ENCODE data around the gene G2E3.

The G2E3 gene

GRCh38 chr14:30558675-30559555, at the start of gene G2E3:
G2E3 (plus strand) TSS chr14:30559158; CDS start chr14:30581080, 21,922 bp downstream.
- Mint-ChIP-seq H3K4me3 (peak within 1 kb of the TSS; percentile 96), H3K36me3 (ENCODE audit: insufficient read depth) (peaks cover 5% of the 10 kb centered on the region), H3K27ac (ENCODE audit: low read depth) (peak within 1 kb of the TSS; percentile 96), H3K27me3 (no peaks in the 10 kb centered on the region), H3K4me1 (peaks cover 26% of the 10 kb centered on the region), H3K9me3 (no peaks in the 10 kb centered on the region)
- DNase-seq (ENCODE audit: low spot score in 2 of 2) (peak; percentile 69 to 74), ATAC-seq (replicated peaks; ENCODE audit: extremely low read depth, poor library complexity, severe bottlenecking) (peak; percentile 98)

GRCh38 chr14:30517737-30518136, 41.2 kb upstream of the G2E3 start:
- no peak for DNase-seq (ENCODE audit: low spot score in 2 of 2)
- Mint-ChIP-seq H3K27ac (ENCODE audit: low read depth) (no peak overlapping the region), H3K4me1 (peaks cover 7% of the 10 kb centered on the region)

GRCh38 chr14:30518867-30519560, 39.9 kb upstream of the G2E3 start:
- Mint-ChIP-seq H3K4me1 (peaks cover 7% of the 10 kb centered on the region), H3K27me3 (peaks cover 18% of the 10 kb centered on the region), H3K27ac (ENCODE audit: low read depth) (no peak overlapping the region), H3K9me3 (no peaks in the 10 kb centered on the region), H3K4me3 (no peak overlapping the region), H3K36me3 (ENCODE audit: insufficient read depth) (no peaks in the 10 kb centered on the region)
- DNase-seq (ENCODE audit: low spot score in 2 of 2) (no peak), ATAC-seq (replicated peaks; ENCODE audit: extremely low read depth, poor library complexity, severe bottlenecking) (no peak)

More at GRCh38 chr14:30517737-30518136, 41.2 kb upstream of the G2E3 start:
- Mint-ChIP-seq H3K4me3 (no peak overlapping the region), H3K27me3 (peaks cover 28% of the 10 kb centered on the region), H3K36me3 (ENCODE audit: insufficient read depth) (no peaks in the 10 kb centered on the region), H3K9me3 (no peaks in the 10 kb centered on the region)
- ATAC-seq (replicated peaks; ENCODE audit: extremely low read depth, poor library complexity, severe bottlenecking) = no peak

- Mint-ChIP-seq H3K27ac (ENCODE audit: low read depth) (no peak overlapping the region), H3K9me3 (no peaks in the 10 kb centered on the region), H3K36me3 (ENCODE audit: insufficient read depth) (no peaks in the 10 kb centered on the region), H3K27me3 (peaks cover 14% of the 10 kb centered on the region), H3K4me3 (no peak overlapping the region), H3K4me1 (peaks cover 7% of the 10 kb centered on the region)
- DNase-seq (ENCODE audit: low spot score in 2 of 2) = no peak
- no peak for ATAC-seq (replicated peaks; ENCODE audit: extremely low read depth, poor library complexity, severe bottlenecking)
Measured at GRCh38 chr14:30519961-30520360, 39.0 kb upstream of the G2E3 start.

- Mint-ChIP-seq H3K36me3 (ENCODE audit: insufficient read depth) (no peaks in the 10 kb centered on the region), H3K4me3 (no peak overlapping the region), H3K27me3 (peaks cover 11% of the 10 kb centered on the region), H3K9me3 (no peaks in the 10 kb centered on the region), H3K4me1 (peaks cover 7% of the 10 kb centered on the region), H3K27ac (ENCODE audit: low read depth) (no peak overlapping the region)
- DNase-seq (ENCODE audit: low spot score in 2 of 2) (no peak), ATAC-seq (replicated peaks; ENCODE audit: extremely low read depth, poor library complexity, severe bottlenecking) (no peak)
Measured at GRCh38 chr14:30520536-30520935, 38.4 kb upstream of the G2E3 start.

GRCh38 chr14:30521899-30522736, 36.8 kb upstream of the G2E3 start:
- H3K27ac Mint-ChIP-seq (ENCODE audit: low read depth) = no peak overlapping the region
- no peaks in the 10 kb centered on the region for H3K36me3 Mint-ChIP-seq (ENCODE audit: insufficient read depth)
- DNase-seq (ENCODE audit: low spot score in 2 of 2) (no peak), ATAC-seq (replicated peaks; ENCODE audit: extremely low read depth, poor library complexity, severe bottlenecking) (no peak)
- no peaks in the 10 kb centered on the region for H3K27me3 Mint-ChIP-seq
- H3K4me1 Mint-ChIP-seq = peaks cover 7% of the 10 kb centered on the region
- H3K4me3 Mint-ChIP-seq = no peak overlapping the region
- H3K9me3 Mint-ChIP-seq = no peaks in the 10 kb centered on the region

GRCh38 chr14:30525833-30526232, 33.1 kb upstream of the G2E3 start:
- Mint-ChIP-seq H3K9me3 (no peaks in the 10 kb centered on the region), H3K4me1 (peaks cover 7% of the 10 kb centered on the region), H3K27me3 (peaks cover 2% of the 10 kb centered on the region), H3K27ac (ENCODE audit: low read depth) (no peak overlapping the region), H3K4me3 (no peak overlapping the region), H3K36me3 (ENCODE audit: insufficient read depth) (no peaks in the 10 kb centered on the region)
- DNase-seq (ENCODE audit: low spot score in 2 of 2) = no peak
- ATAC-seq (replicated peaks; ENCODE audit: extremely low read depth, poor library complexity, severe bottlenecking) = no peak

- Mint-ChIP-seq H3K9me3 (no peaks in the 10 kb centered on the region), H3K4me1 (peaks cover 4% of the 10 kb centered on the region), H3K27me3 (peaks cover 10% of the 10 kb centered on the region), H3K4me3 (no peak overlapping the region), H3K27ac (ENCODE audit: low read depth) (no peak overlapping the region), H3K36me3 (ENCODE audit: insufficient read depth) (no peaks in the 10 kb centered on the region)
- no peak for ATAC-seq (replicated peaks; ENCODE audit: extremely low read depth, poor library complexity, severe bottlenecking)
- no peak for DNase-seq (ENCODE audit: low spot score in 2 of 2)
Measured at GRCh38 chr14:30527196-30527595, 31.8 kb upstream of the G2E3 start.

- no peaks in the 10 kb centered on the region for H3K9me3 Mint-ChIP-seq
- H3K4me1 Mint-ChIP-seq = no peaks in the 10 kb centered on the region
- ATAC-seq (replicated peaks; ENCODE audit: extremely low read depth, poor library complexity, severe bottlenecking) (no peak), DNase-seq (ENCODE audit: low spot score in 2 of 2) (no peak)
- no peak overlapping the region for H3K27ac Mint-ChIP-seq (ENCODE audit: low read depth)
- no peaks in the 10 kb centered on the region for H3K36me3 Mint-ChIP-seq (ENCODE audit: insufficient read depth)
- H3K27me3 Mint-ChIP-seq = peaks cover 10% of the 10 kb centered on the region
- no peak overlapping the region for H3K4me3 Mint-ChIP-seq
Measured at GRCh38 chr14:30528119-30528518, 30.8 kb upstream of the G2E3 start.

GRCh38 chr14:30528778-30529642, 29.9 kb upstream of the G2E3 start:
- Mint-ChIP-seq H3K4me3 (no peak overlapping the region), H3K9me3 (no peaks in the 10 kb centered on the region), H3K27me3 (peaks cover 10% of the 10 kb centered on the region), H3K36me3 (ENCODE audit: insufficient read depth) (no peaks in the 10 kb centered on the region), H3K4me1 (no peaks in the 10 kb centered on the region), H3K27ac (ENCODE audit: low read depth) (no peak overlapping the region)
- DNase-seq (ENCODE audit: low spot score in 2 of 2) = no peak
- ATAC-seq (replicated peaks; ENCODE audit: extremely low read depth, poor library complexity, severe bottlenecking) = no peak

GRCh38 chr14:30532264-30532663, 26.7 kb upstream of the G2E3 start:
- H3K27me3 Mint-ChIP-seq = peaks cover 34% of the 10 kb centered on the region
- ATAC-seq (replicated peaks; ENCODE audit: extremely low read depth, poor library complexity, severe bottlenecking) = no peak
- H3K36me3 Mint-ChIP-seq (ENCODE audit: insufficient read depth) = no peaks in the 10 kb centered on the region
- DNase-seq (ENCODE audit: low spot score in 2 of 2) = no peak
- no peaks in the 10 kb centered on the region for H3K9me3 Mint-ChIP-seq
- no peaks in the 10 kb centered on the region for H3K4me1 Mint-ChIP-seq
- H3K4me3 Mint-ChIP-seq = no peak overlapping the region
- no peak overlapping the region for H3K27ac Mint-ChIP-seq (ENCODE audit: low read depth)

- H3K9me3 Mint-ChIP-seq = no peaks in the 10 kb centered on the region
- H3K4me3 Mint-ChIP-seq = no peak overlapping the region
- H3K4me1 Mint-ChIP-seq = no peaks in the 10 kb centered on the region
- H3K27me3 Mint-ChIP-seq = peaks cover 42% of the 10 kb centered on the region
- H3K36me3 Mint-ChIP-seq (ENCODE audit: insufficient read depth) = no peaks in the 10 kb centered on the region
- no peak for DNase-seq (ENCODE audit: low spot score in 2 of 2)
- no peak for ATAC-seq (replicated peaks; ENCODE audit: extremely low read depth, poor library complexity, severe bottlenecking)
- no peak overlapping the region for H3K27ac Mint-ChIP-seq (ENCODE audit: low read depth)
Measured at GRCh38 chr14:30533126-30533525, 25.8 kb upstream of the G2E3 start.
